ENCODE results near the gene WDR1.

WDR1 gene

GRCh38 chr4:10066206-10066605 is 50.4 kb downstream of the WDR1 start:
- DNase-seq: no peak

- DNase-seq: peak in 1 of 2 experiments; percentile 26
Observed at GRCh38 chr4:10063544-10064300, 52.9 kb downstream of the WDR1 start.

GRCh38 chr4:10061650-10062415 is 54.8 kb downstream of the WDR1 start:
- DNase-seq: no peak

GRCh38 chr4:10058371-10058770 is 58.2 kb downstream of the WDR1 start:
- DNase-seq: no peak

- no peak for DNase-seq
Observed at GRCh38 chr4:10057023-10057395, 59.6 kb downstream of the WDR1 start.

GRCh38 chr4:10056334-10057022 is 60.1 kb downstream of the WDR1 start:
- DNase-seq: no peak

GRCh38 chr4:10055871-10056270 is 60.7 kb downstream of the WDR1 start:
- DNase-seq: no peak

- no peak for DNase-seq
Observed at GRCh38 chr4:10054571-10055041, 62.0 kb downstream of the WDR1 start.

GRCh38 chr4:10053635-10054453 is 62.8 kb downstream of the WDR1 start:
- DNase-seq: no peak

GRCh38 chr4:10051517-10052135 is 65.0 kb downstream of the WDR1 start:
- peak; percentile 56 to 89 for DNase-seq

- no peak for DNase-seq
Observed at GRCh38 chr4:10050721-10051120, 65.9 kb downstream of the WDR1 start.

GRCh38 chr4:10050261-10050661 is 66.3 kb downstream of the WDR1 start:
- no peak for DNase-seq

GRCh38 chr4:10048941-10049697 is 67.5 kb downstream of the WDR1 start:
- no peak for DNase-seq

- no peak for DNase-seq
Observed at GRCh38 chr4:10047967-10048366, 68.6 kb downstream of the WDR1 start.

- no peak for DNase-seq
Observed at GRCh38 chr4:10046471-10046870, 70.1 kb downstream of the WDR1 start.

- DNase-seq: no peak
Observed at GRCh38 chr4:10045481-10045880, 71.1 kb downstream of the WDR1 start.

- DNase-seq: no peak
Observed at GRCh38 chr4:10041036-10041435, 75.6 kb downstream of the WDR1 start.

- DNase-seq: no peak
Observed at GRCh38 chr4:10040049-10040892, 76.3 kb downstream of the WDR1 start.

GRCh38 chr4:10036807-10037342 is 79.7 kb downstream of the WDR1 start:
- no peak for DNase-seq

- peak; percentile 55 to 77 for DNase-seq
Observed at GRCh38 chr4:10035130-10035529, 81.5 kb downstream of the WDR1 start.
